Fibroblast of skin of scalp (primary cell): ENCODE measurements around the gene RACGAP1.

Experiments
- DNase-seq: peaks from one replicate; pipeline ENCODE4 v3.0.0-alpha.2; 2013

Gene RACGAP1

GRCh38 chr12:49939307-49939706 lies 86.0 kb downstream of the RACGAP1 start:
- no peak for DNase-seq
